HG03066 (cell line): Measurements from ENCODE around the gene KDSR.

Experiments used
- ATAC-seq: cut with Tn5 transposase; IDR thresholded peaks from one replicate; pipeline ENCODE4 v1.9.1; 2021; ENCODE audit warnings: low read depth; ENCODE audit not compliant: unreplicated experiment

KDSR gene

GRCh38 chr18:63322908-63323634, 43.9 kb downstream of the KDSR start:
- ATAC-seq: no peak

DNA sequence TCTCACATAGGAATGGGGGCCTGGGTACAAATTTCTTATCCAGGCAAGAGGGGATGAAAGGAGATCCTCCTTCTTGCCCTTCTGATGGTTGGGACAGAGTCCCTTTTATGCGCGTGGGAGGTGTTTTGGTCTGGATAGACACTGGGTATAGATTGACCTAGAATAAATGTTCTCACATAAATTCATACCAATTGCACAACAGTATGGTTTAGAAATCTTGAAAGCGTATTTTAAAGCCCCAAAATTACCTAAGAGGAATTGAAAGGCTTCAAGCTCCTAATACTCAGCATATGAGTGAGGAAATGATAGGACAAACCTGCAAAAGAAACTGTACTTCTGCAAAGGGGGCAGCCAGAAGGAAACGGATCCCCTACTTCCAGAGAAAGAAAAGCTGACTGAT, 44.8 kb downstream of the KDSR start:
- ATAC-seq: no peak

GRCh38 chr18:63321291-63321690, 45.7 kb downstream of the KDSR start:
- no peak for ATAC-seq

- ATAC-seq: no peak
These were observed 46.1 kb downstream of the KDSR start for GRCh38 chr18:63320975-63321265.

- peak; percentile 51 for ATAC-seq
These were observed 46.7 kb downstream of the KDSR start for GRCh38 chr18:63320123-63320974.

GRCh38 chr18:63319383-63320122, 47.5 kb downstream of the KDSR start, which contains the start of gene BCL2:
Gene BCL2 (minus strand): TSS chr18:63319769.
- peak; percentile 2 for ATAC-seq

DNA sequence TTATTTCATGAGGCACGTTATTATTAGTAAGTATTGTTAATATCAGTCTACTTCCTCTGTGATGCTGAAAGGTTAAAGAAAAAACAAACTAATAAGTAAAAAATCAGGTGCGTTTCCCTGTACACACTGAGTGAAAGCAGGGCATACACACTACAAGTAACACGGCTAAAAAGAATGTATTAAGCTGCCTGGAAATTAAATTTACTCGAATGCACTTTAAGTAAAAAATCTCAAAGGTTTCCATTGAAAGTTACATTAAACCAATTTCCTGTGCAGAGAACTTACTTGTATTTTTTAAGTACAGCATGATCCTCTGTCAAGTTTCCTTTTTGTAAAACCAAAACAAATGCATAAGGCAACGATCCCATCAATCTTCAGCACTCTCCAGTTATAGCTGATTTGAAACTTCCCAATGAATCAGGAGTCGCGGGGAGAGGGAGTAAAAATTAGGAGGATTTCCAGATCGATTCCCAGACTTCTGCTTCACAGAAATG, 48.1 kb downstream of the KDSR start:
- ATAC-seq: no peak

GRCh38 chr18:63317982-63318888, 48.8 kb downstream of the KDSR start:
- ATAC-seq: peak; percentile 43

- ATAC-seq: no peak
These were observed 49.5 kb downstream of the KDSR start for GRCh38 chr18:63317556-63317946.

- ATAC-seq: no peak
These were observed 50.1 kb downstream of the KDSR start for GRCh38 chr18:63316612-63317555.

- ATAC-seq: no peak
These were observed 51.1 kb downstream of the KDSR start for GRCh38 chr18:63315876-63316275.

DNA sequence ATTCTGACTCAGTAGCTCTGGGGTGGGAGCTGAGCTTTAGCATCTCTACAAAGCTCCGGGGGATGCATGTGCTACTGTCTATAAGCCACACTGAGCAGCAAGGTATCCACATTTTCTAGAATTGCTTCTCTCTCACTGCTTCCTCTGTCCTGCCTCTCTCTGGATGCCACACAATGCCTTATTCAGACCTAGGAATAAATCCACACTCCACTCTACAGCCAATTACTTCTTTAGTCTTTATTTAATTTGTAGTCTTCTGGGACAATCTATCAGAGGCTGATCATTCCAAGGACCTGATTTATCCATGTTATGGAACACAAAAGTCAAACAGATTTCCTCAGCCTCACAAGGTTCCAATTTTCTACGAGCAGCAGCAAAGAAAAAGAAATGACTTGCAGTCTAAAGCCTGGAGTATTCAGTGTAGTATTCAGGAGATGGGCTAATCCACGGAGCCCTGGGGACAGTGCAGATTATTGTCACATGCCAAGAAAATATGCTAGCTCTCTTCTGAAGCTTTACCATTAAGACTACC, 51.8 kb downstream of the KDSR start:
- ATAC-seq: no peak

GRCh38 chr18:63314062-63314790, 52.8 kb downstream of the KDSR start:
- no peak for ATAC-seq

DNA sequence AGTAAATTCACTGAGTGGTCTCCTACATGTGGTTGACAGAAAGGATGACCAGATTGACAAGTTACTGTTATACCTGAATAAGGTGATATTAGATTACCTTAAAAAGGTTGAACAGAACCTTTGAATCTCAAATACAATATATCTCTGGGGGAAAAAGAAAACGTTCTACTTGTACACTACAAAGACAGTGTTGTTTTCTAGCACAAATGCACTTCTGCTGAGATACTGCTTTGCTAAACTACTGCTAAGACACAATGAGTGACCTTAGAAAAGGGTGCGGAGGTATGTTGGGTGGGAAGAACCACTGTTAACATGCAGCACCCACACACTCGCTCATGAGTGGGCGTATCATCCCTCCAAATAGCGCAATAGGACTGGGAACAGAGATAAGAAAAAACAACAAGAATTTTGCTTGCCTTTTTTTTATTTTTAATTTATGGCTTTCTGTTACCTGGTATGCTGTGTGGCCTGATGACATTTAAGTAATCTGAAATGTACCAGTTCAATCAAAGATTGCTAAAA, 53.5 kb downstream of the KDSR start:
- no peak for ATAC-seq

- ATAC-seq: peak; percentile 39
These were observed 54.1 kb downstream of the KDSR start for GRCh38 chr18:63312737-63313395.

DNA sequence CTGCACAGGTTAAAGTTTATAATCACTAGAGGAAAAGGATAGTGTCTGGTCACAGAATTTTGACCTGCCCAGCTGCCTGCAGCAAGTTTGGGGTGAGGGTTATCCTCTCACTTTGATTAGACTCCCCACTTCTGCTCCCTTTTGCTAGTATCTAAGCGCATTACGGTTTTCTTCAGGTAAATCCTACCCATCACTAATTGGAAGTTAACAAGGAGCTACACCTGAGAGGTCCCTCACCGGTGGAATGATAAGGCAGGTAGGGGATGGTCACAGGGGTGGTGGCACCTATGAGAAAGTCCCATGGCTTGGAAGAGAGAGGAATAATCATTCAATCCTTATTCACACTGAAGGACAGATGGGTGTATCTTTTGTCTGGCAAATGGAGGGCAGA, 55.0 kb downstream of the KDSR start:
- no peak for ATAC-seq
